AG09319 (cell line): ENCODE measurements around the gene IRX5.

Experiments used
- DNase-seq: peaks from one replicate; pipeline ENCODE4 v3.0.0-alpha.2; 2010; ENCODE audit warnings: low read depth; ENCODE audit errors: extremely low read depth
- TF ChIP-seq, protein P1 (sequence below): IDR thresholded peaks from 2 replicates; pipeline ENCODE4 v1.5.1; 2011; ENCODE audit warnings: low read depth, mild to moderate bottlenecking, inconsistent platforms, low read length, moderate library complexity

The IRX5 gene

DNA sequence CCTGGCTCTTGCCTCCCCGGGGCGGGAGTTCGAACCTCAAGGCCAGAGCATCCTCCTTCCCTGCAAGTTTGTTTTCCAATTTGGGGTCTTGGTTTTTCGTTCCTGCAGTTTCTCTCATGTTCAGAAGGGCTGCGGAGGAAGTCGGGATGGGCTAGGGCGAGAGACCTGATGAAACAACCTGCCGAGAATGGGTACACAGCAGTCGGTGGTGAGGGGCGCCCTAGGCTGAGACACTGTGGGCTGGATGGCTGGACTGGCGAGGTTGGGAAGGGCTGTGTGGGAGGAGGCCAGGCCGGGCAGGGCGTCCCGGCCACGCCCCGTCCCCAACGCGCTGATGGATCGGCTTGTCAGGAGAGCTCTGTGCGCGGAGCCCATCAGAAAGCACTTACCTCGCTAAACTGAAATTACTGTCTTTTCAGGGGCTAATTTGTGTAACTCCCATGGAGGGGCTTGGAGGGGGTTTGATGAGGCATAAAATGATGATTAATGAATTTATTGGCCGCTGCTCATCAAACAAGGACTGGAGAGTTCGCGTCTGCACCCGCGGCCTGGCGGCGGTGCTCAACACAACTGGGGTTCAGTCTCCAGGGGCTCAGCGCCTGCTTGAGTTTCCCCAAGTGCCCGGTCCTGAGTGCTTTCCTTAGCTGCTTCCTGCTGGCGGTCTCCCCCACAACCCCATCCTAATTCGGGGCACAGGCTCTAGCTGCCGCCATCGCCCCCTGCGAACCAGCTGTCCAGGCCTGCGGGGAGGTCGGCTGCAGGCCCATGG is 9.0 kb downstream of the IRX5 start:
- no peak for DNase-seq
- TF ChIP-seq, protein P1, sequence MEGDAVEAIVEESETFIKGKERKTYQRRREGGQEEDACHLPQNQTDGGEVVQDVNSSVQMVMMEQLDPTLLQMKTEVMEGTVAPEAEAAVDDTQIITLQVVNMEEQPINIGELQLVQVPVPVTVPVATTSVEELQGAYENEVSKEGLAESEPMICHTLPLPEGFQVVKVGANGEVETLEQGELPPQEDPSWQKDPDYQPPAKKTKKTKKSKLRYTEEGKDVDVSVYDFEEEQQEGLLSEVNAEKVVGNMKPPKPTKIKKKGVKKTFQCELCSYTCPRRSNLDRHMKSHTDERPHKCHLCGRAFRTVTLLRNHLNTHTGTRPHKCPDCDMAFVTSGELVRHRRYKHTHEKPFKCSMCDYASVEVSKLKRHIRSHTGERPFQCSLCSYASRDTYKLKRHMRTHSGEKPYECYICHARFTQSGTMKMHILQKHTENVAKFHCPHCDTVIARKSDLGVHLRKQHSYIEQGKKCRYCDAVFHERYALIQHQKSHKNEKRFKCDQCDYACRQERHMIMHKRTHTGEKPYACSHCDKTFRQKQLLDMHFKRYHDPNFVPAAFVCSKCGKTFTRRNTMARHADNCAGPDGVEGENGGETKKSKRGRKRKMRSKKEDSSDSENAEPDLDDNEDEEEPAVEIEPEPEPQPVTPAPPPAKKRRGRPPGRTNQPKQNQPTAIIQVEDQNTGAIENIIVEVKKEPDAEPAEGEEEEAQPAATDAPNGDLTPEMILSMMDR, result no peak

DNA sequence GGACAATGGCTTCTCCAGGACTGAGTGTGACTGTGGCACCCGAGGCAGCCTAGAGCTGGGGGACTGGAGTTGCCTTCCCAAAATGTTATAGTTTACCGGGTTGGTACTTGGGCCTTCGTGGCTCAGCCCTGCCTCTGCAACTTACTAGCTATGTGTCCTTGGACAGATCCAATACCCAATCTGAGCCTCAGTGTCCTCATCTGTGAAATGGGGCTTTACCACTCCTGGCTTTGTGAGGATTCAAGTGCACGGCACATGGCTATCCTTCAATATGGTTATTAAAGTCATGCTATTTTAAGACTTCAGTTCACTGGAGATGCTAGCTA is 9.6 kb downstream of the IRX5 start:
- TF ChIP-seq, protein P1, result no peak
- DNase-seq, result no peak

DNA sequence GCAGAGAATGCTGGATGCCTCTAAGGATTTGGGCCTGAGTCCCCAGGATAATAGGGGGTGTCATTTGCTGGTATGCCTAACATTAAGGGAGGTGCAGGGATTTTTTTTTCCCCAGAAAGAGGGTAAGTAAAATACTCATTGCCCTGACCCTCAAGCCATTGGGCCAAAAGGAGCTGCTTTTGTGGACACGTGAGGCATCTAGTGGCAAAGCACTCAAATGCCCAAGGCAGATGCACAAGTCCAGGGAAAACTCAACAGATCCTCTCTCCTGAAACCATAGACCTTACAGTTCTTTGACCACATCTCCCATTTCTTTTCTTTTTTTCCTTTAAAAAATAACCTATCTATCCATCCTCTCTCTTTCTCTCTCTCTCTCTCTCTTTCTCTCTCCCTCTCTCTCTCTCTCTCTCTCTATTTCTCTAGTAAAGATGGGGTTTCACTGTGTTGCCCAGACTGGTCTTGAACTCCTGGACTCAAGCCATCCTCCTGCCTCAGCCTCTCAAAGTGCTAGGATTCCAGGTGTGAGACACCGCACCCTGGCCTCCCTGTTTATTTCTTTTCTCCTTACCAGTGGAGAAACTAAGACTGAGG is 11.8 kb downstream of the IRX5 start:
- TF ChIP-seq, protein P1, result no peak
- no peak for DNase-seq

DNA sequence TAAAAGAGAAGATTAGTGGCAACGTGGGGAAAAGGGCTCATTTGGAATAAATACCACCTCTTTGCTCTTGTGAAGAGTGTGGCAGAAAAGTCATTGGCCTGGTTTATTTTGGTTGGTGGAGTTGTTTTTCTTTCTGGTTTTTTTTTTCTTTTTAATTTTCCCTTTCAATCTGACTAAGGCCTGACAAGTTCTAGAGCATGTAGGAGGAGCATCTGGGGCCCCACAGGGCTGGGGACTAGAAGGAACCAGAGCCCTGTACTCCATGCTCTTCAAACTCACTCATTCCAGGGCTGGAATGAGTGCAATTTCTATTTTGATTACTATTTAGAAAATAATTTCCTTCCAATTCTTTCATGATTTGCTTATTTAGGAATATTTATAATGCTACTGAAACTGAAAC is 13.3 kb downstream of the IRX5 start:
- TF ChIP-seq, protein P1, result no peak
- no peak for DNase-seq

DNA sequence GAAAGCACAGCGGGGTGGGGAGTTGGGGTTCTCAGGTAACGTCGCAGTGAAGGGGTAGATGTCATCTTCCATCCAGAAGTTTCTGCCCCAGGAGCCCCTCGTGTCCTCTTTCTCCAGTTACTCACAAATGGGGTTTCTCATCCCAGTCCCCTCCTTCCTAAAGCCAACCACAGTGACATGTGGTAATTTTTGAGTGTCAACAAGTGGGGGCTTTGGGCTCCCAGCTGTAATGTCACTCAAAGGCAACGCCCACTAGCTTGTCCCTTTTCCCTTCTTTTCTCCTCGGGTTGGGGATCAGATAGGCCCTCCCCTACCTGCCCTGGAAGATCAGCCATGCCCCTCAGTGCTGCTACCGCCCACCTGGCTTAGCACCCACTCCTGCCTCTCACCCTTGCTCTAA is 14.4 kb downstream of the IRX5 start:
- TF ChIP-seq, protein P1, result no peak
- no peak for DNase-seq

DNA sequence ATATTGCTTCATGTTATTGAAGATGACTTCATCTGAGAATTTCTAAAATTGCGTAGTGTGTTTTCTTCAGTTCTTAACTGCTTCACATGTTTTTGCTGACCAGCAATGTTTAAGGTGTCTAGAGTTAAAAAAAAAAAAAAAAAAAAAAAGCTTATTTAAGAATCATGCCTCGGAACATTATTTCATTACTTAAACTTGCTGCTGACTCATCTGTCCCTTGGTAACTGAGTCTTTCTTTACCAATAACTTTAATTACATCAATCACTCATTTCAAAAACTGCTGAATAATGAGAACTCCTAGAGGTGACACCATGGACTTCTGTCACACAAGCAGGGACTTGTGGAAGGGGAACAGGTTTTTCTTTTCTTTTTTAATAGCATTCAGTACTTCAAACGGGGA is 16.2 kb downstream of the IRX5 start:
- no peak for DNase-seq
- TF ChIP-seq, protein P1, result no peak

DNA sequence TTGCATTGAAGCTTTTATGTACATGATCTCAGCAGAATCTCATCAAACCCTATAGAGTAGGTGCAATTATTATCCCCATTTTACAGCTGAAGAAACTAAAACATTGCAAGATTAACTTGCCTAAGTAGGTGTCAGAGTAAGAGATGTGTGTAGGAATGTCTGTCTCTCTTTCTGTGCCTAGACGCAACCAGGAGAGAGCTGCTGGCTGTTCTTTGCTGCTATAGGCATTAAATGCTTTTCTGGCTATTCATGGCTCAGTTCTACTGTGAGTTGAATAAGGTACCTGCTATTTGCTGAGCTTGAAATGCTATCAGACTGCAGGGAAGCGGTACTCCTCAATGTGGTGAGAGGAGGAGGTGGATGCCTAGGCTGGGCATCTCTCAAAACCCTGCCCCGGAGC is 17.0 kb downstream of the IRX5 start:
- TF ChIP-seq, protein P1, result no peak
- DNase-seq, result no peak
